Sigmoid colon (tissue), 7 donors: Measurements from ENCODE around the gene FBXO42. TPM values are rescaled to one million over a fixed set of nuclear protein-coding genes. Genes with fewer than 3 reads are reported as not detected.

ENCODE experiments used
- DNase-seq: peaks from one replicate; pipeline ENCODE4 v3.0.0-alpha.2; 2019
- H3K27ac ChIP-seq, 4 donors: fragments of 200-600 bp; sonication (generic); one replicate each; pipeline ENCODE4 v1.5.1; 2016 to 2019; ENCODE audit warnings: mild to moderate bottlenecking in 1 of 4
- H3K27me3 ChIP-seq, 3 donors: fragments of 200-600 bp; sonication (generic); one replicate each; pipeline ENCODE4 v1.5.1; 2019; ENCODE audit warnings: mild to moderate bottlenecking in 1 of 3
- H3K36me3 ChIP-seq, 4 donors: fragments of 200-600 bp; sonication (generic); one replicate each; pipeline ENCODE4 v1.5.1; 2016 to 2019
- H3K4me1 ChIP-seq, 4 donors: fragments of 200-600 bp; sonication (generic); one replicate each; pipeline ENCODE4 v1.5.1; 2017 to 2019
- H3K4me3 ChIP-seq, 4 donors: fragments of 200-600 bp; sonication (generic); one replicate each; pipeline ENCODE4 v1.5.1; 2017 to 2019; ENCODE audit warnings: mild to moderate bottlenecking in 2 of 4, moderate library complexity in 1 of 4
- H3K9me3 ChIP-seq, 4 donors: fragments of 200-600 bp in 3 of 4; sonication (generic) in 3 of 4; one replicate each; pipeline versions ENCODE4 v1.5.1 to v1.6.1; 2013 to 2019
- EP300 ChIP-seq, 4 donors: sonication (generic); formaldehyde crosslinking; IDR thresholded peaks; one replicate each; pipeline ENCODE4 v1.6.1; 2017; ENCODE audit warnings: antibody characterized with exemption in 4 of 4
- POLR2A ChIP-seq, 2 donors: fragments of 450-650 bp; IDR thresholded peaks; one replicate each; pipeline ENCODE4 v1.6.1; 2016; ENCODE audit warnings: antibody characterized with exemption in 2 of 2, mild to moderate bottlenecking in 2 of 2, moderate library complexity in 2 of 2
- POLR2AphosphoS5 ChIP-seq, 4 donors: sonication (generic); formaldehyde crosslinking; IDR thresholded peaks; one replicate each; pipeline ENCODE4 v1.6.1; 2017; ENCODE audit warnings: antibody characterized with exemption in 4 of 4
- WGBS, 2 donors: extraction: QIAGEN DNeasy Blood & Tissue Kit; methylation state at CpG; one replicate each; pipeline ENCODE4 v1.1.7; 2013; 5-methylcytosine and 5-hydroxymethylcytosine counted together
- intact Hi-C: fragments of 100-400 bp; cut with DNase I; formaldehyde crosslinking; loops from one replicate; pipeline ENCODE4 v1.15.1; 2023
- polyA plus RNA-seq, 3 donors: library from polyadenylated mRNA; stranded (reverse); fragments of 200-250 nt; gene quantifications; one replicate each; pipeline ENCODE4 v1.2.3, GENCODE V29; 2013
- total RNA-seq, 4 donors: library from RNA; depleted of rRNA; stranded (reverse); fragments of >200 nt; gene quantifications; one replicate each; pipeline ENCODE4 v1.1.0, GENCODE V29; 2016
- TF ChIP-seq, protein P1 (sequence below), 4 experiments: fragments of 450-650 bp in 3 of 4; fragments of 200-600 bp in 1 of 4; IDR thresholded peaks; one replicate each; pipeline ENCODE4 v1.5.1; 2016 to 2019; ENCODE audit warnings: antibody characterized with exemption in 4 of 4, mild to moderate bottlenecking in 3 of 4, moderate library complexity in 2 of 4
- donor health status: healthy with polysubstance abuse.
- donor health status: Bipolar disorder and iron deficiency.
- donor health status: healthy.

The FBXO42 gene
- total and polyA plus RNA-seq, 7 donors: 8.8 to 29.6 (median 16.6) TPM

DNA sequence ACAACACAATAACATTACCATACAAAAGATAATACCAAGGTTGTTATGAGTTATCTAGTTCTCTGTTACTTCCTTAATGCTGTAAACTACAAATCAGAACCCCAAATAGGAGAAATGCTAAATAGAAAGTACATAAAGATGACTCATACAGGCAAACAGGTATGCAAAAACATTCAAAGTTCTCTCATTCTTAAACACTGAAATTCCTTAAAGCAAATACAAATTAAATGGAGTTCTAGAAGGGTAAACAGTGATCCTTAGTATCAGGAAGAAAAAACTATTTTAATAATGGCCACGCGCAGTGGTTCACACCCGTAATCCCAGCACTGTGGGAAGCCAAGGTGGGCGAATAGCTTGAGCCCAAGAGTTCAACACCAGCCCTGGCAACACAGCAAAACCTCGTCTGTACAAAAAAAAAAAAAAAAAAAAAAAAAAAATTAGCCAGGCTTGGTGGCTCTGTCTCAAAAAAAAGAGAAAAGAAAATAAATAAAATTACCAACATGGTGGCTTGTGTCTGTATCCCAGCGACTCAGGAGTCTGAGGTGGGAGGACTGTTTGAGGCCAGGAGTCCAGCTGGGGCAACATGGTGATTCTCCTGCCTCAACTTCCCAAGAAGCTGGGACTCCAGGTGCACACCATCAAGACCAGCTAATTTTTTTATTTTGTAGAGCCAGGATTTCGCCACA is 17.5 kb downstream of the FBXO42 start:
- Histone ChIP-seq H3K9me3 (no peaks in the 10 kb centered on the region), H3K36me3 (no peaks in the 10 kb centered on the region), H3K27me3 (no peaks in the 10 kb centered on the region), H3K27ac (no peak overlapping the region), H3K4me3 (no peak overlapping the region), H3K4me1 (peaks cover 0 to 9% (median 0%) of the 10 kb centered on the region in 4 donors)
- DNase-seq: no peak
- TF ChIP-seq POLR2A (IDR thresholded peaks at IDR 0.05): no peak
- TF ChIP-seq, protein P1, sequence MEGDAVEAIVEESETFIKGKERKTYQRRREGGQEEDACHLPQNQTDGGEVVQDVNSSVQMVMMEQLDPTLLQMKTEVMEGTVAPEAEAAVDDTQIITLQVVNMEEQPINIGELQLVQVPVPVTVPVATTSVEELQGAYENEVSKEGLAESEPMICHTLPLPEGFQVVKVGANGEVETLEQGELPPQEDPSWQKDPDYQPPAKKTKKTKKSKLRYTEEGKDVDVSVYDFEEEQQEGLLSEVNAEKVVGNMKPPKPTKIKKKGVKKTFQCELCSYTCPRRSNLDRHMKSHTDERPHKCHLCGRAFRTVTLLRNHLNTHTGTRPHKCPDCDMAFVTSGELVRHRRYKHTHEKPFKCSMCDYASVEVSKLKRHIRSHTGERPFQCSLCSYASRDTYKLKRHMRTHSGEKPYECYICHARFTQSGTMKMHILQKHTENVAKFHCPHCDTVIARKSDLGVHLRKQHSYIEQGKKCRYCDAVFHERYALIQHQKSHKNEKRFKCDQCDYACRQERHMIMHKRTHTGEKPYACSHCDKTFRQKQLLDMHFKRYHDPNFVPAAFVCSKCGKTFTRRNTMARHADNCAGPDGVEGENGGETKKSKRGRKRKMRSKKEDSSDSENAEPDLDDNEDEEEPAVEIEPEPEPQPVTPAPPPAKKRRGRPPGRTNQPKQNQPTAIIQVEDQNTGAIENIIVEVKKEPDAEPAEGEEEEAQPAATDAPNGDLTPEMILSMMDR (IDR thresholded peaks at IDR 0.05): no peak
- TF ChIP-seq POLR2AphosphoS5 (IDR thresholded peaks at IDR 0.05): no peak
- no peak for TF ChIP-seq EP300 (IDR thresholded peaks at IDR 0.05)
- intact Hi-C loops: no loop called here
- WGBS, 2 donors: 65 to 79% methylated on average over 7 of the region's 7 CpGs

DNA sequence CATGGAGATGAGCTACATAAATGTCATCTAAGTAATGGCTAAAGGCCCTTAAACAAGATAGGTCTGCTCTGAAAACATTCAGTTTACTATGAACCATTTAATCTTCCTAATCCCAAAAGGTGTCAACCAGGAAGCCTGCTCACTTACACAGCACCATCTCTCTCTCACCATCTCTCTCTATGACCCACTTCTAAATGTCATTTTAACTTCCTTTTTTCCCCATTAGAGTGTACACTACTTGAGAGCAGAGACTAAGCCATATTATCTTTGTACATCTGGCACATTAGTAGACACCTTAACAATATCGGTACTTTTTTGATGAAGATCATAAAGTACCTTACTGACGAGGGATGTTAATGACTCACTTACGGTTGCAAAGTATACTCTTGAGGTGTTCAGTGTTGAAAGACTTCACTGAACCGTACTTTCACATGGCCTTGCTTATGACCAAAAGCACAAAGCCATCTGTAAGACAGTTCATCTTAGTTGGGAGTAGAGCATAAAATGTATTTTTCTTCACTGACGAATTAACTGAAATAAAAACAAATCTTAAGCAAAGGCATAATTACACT is 25.4 kb downstream of the FBXO42 start:
- Histone ChIP-seq H3K36me3 (no peaks in the 10 kb centered on the region), H3K27ac (no peak overlapping the region), H3K9me3 (no peaks in the 10 kb centered on the region), H3K4me1 (peaks cover 0 to 27% (median 23%) of the 10 kb centered on the region in 4 donors), H3K4me3 (no peak overlapping the region), H3K27me3 (no peaks in the 10 kb centered on the region)
- TF ChIP-seq POLR2AphosphoS5 (IDR thresholded peaks at IDR 0.05) (no peak), EP300 (IDR thresholded peaks at IDR 0.05) (no peak)
- intact Hi-C loops: no loop called here
- no peak for DNase-seq
- 81 to 85% methylated on average over 5 of the region's 5 CpGs for WGBS, 2 donors

DNA sequence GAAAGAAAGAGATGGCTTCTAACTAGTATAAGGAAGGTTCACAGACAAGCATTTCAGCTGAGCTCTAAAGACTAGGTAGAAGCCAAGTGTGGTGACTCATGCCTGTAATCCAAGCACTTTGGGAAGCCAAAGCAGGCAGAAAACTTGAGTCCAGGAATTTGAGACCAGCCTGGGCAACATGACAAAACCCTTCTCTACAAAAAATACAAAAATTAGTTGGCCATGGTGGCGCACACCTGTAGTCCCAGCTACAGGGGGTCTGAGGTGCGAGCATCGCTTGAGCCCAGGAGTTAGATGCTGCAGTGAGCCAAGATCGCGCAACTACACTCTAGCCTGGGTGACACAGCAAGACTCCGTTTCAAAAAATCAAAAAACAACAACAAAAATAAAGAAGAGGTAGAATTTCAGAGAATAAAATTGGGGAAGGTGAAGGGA is 27.8 kb downstream of the FBXO42 start:
- intact Hi-C loops: loop anchor here (5.0 kb wide), 1 partner anchor 38 kb away; no protein-coding TSS in a partner anchor
- no peak for DNase-seq
- Histone ChIP-seq H3K4me1 (peaks cover 0 to 41% (median 26%) of the 10 kb centered on the region in 4 donors), H3K27me3 (no peaks in the 10 kb centered on the region), H3K9me3 (no peaks in the 10 kb centered on the region), H3K27ac (peak overlapping the region; percentile 1 to 56 (median 33)), H3K4me3 (no peak overlapping the region), H3K36me3 (no peaks in the 10 kb centered on the region)
- WGBS, 2 donors: 93 to 97% methylated on average over 6 of the region's 6 CpGs
- TF ChIP-seq, protein P1 (IDR thresholded peaks at IDR 0.05): no peak
- no peak for TF ChIP-seq EP300 (IDR thresholded peaks at IDR 0.05)
- no peak for TF ChIP-seq POLR2A (IDR thresholded peaks at IDR 0.05)
- TF ChIP-seq POLR2AphosphoS5 (IDR thresholded peaks at IDR 0.05): no peak

DNA sequence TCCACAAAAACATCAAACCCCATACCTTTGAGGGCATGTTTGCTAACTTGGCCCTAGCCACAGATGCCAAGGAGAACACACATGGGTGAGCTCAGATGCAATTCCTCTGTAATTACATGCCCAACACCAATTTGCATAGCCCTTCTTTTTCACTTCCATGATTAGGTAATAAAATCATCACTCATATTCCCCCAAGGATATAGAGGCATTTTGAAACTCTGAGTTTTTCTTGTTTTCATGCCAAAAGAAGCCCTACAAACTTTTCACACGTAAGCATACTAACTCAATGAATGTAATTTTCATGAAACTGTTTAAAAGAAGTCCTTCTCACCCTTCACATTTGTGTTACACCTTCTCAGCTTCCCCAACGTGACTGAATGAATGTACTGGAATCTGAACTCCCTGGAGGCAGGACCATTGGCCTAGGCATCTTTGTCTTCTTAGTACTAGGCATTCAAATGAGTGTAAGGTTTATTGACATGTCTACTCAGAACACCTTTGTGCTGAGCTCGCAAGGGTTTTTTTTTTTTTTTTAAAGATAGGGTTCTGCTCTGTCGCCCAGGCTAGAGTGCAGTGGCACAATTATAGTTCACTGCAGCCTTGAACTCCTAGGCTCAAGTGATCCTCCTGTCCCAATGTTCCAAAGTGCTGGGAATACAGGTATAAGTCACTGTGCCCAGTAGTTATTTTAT is 31.0 kb downstream of the FBXO42 start:
- no peak for TF ChIP-seq POLR2A (IDR thresholded peaks at IDR 0.05)
- no peak for TF ChIP-seq EP300 (IDR thresholded peaks at IDR 0.05)
- TF ChIP-seq POLR2AphosphoS5 (IDR thresholded peaks at IDR 0.05): no peak
- TF ChIP-seq, protein P1 (IDR thresholded peaks at IDR 0.05): no peak
- Histone ChIP-seq H3K27me3 (no peaks in the 10 kb centered on the region), H3K27ac (no peak overlapping the region), H3K4me1 (peaks cover 0 to 66% (median 49%) of the 10 kb centered on the region in 4 donors), H3K9me3 (no peaks in the 10 kb centered on the region), H3K36me3 (no peaks in the 10 kb centered on the region), H3K4me3 (no peak overlapping the region)
- intact Hi-C loops: loop anchor here (5.0 kb wide), 1 partner anchor 41 kb away; no protein-coding TSS in a partner anchor
- 81 to 86% methylated on average over 4 of the region's 4 CpGs for WGBS, 2 donors
- DNase-seq: no peak

DNA sequence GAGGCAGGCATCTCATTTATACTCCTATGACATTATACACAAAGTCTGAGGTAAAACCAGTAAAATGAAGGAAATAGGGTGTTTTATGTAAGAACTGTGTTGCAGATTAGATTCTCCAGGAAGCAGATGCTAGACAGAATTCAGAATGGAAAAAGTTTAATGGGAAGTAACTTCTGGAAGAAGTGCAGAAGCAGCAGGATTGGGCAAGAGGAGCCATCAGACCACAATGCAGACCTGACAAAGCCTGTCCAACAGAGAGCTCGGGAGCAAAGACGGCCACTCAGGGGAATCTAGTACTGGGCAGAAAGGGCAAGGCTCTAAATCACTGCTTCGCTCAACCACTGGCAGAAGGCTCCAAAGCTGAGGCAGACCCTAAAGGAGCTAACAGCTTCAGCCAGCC is 33.7 kb downstream of the FBXO42 start:
- H3K9me3 ChIP-seq: no peaks in the 10 kb centered on the region
- intact Hi-C loops: no loop called here
- no peak for DNase-seq
- peaks cover 0 to 16% (median 6%) of the 10 kb centered on the region in 4 donors for H3K36me3 ChIP-seq
- H3K27ac ChIP-seq: no peak overlapping the region
- WGBS, 2 donors: 83 to 90% methylated on average over 3 of the region's 3 CpGs
- H3K4me1 ChIP-seq: peaks cover 0 to 59% (median 40%) of the 10 kb centered on the region in 4 donors
- TF ChIP-seq POLR2A (IDR thresholded peaks at IDR 0.05) (no peak), POLR2AphosphoS5 (IDR thresholded peaks at IDR 0.05) (no peak), EP300 (IDR thresholded peaks at IDR 0.05) (no peak)
- TF ChIP-seq, protein P1 (IDR thresholded peaks at IDR 0.05): no peak
- H3K27me3 ChIP-seq: no peaks in the 10 kb centered on the region
- no peak overlapping the region for H3K4me3 ChIP-seq
